GM23338 (cell line): ENCODE results near the gene ITPR2. TPM values are rescaled to one million over a fixed set of nuclear protein-coding genes. Genes with fewer than 3 reads are reported as not detected.

Experiments
- ATAC-seq: fragments of 200-7000 bp; cut with Tn5 transposase; 3 replicates; pipeline ENCODE4 v1.9.1; 2020
- DNase-seq: peaks from one replicate; pipeline ENCODE4 v3.0.0-alpha.2; 2015; ENCODE audit warnings: low spot score
- H2AFZ ChIP-seq: fragments of 200-600 bp; sonication (generic); 2 replicates; pipeline ENCODE4 v1.8.0; 2016; ENCODE audit warnings: antibody characterized with exemption, mild to moderate bottlenecking, moderate library complexity
- H3F3A ChIP-seq: fragments of 200-600 bp; sonication (generic); replicated peaks from 2 replicates; pipeline ENCODE4 v1.8.0; 2017; ENCODE audit warnings: antibody characterized with exemption, mixed run types, low read depth
- H3K27ac ChIP-seq: fragments of 200-600 bp; sonication (generic); 2 replicates; pipeline ENCODE4 v1.6.1; 2016; ENCODE audit warnings: low read depth
- H3K27me3 ChIP-seq: fragments of 200-600 bp; sonication (generic); 2 replicates; pipeline ENCODE4 v1.8.0; 2016; ENCODE audit warnings: mild to moderate bottlenecking, mixed run types, moderate library complexity; ENCODE audit not compliant: insufficient read depth
- H3K36me3 ChIP-seq: fragments of 200-600 bp; sonication (generic); 2 replicates; pipeline ENCODE4 v1.8.0; 2016; ENCODE audit warnings: mild to moderate bottlenecking; ENCODE audit not compliant: insufficient read depth
- H3K4me1 ChIP-seq: fragments of 200-600 bp; sonication (generic); 2 replicates; pipeline ENCODE4 v1.8.0; 2016; ENCODE audit warnings: mild to moderate bottlenecking, moderate library complexity; ENCODE audit not compliant: insufficient read depth
- H3K4me2 ChIP-seq: fragments of 200-600 bp; sonication (generic); 2 replicates; pipeline ENCODE4 v1.7.1; 2017; ENCODE audit warnings: mixed run types
- H3K4me3 ChIP-seq: fragments of 200-600 bp; sonication (generic); 2 replicates; pipeline ENCODE4 v1.6.1; 2016; ENCODE audit warnings: mixed run types
- H3K79me2 ChIP-seq: fragments of 200-600 bp; sonication (generic); replicated peaks from 2 replicates; pipeline ENCODE4 v1.8.0; 2017; ENCODE audit warnings: mild to moderate bottlenecking; ENCODE audit not compliant: insufficient read depth
- H3K9me2 ChIP-seq: fragments of 200-600 bp; sonication (generic); 2 replicates; pipeline ENCODE4 v1.8.0; 2017; ENCODE audit not compliant: insufficient read depth
- H4K20me1 ChIP-seq: fragments of 200-600 bp; sonication (generic); replicated peaks from 2 replicates; pipeline ENCODE4 v1.8.0; 2017; ENCODE audit warnings: mild to moderate bottlenecking; ENCODE audit not compliant: insufficient read depth
- H3K27ac Mint-ChIP-seq: 2 replicates; pipeline ENCODE4 v1.8.0; 2020; ENCODE audit warnings: inconsistent platforms, mild to moderate bottlenecking, moderate library complexity, mixed read lengths
- H3K27me3 Mint-ChIP-seq: 3 replicates; pipeline ENCODE4 v1.8.0; 2022; ENCODE audit warnings: low read depth, mild to moderate bottlenecking, moderate library complexity, mixed read lengths, inconsistent platforms; ENCODE audit not compliant: insufficient read depth, poor library complexity
- H3K36me3 Mint-ChIP-seq: 3 replicates; pipeline ENCODE4 v1.8.0; 2021; ENCODE audit warnings: low read depth, mild to moderate bottlenecking, inconsistent platforms, moderate library complexity, mixed read lengths
- H3K4me1 Mint-ChIP-seq: 3 replicates; pipeline ENCODE4 v1.8.0; 2020; ENCODE audit warnings: mild to moderate bottlenecking, inconsistent platforms, mixed read lengths
- H3K4me3 Mint-ChIP-seq: 3 replicates; pipeline ENCODE4 v1.8.0; 2021; ENCODE audit warnings: moderate library complexity, mild to moderate bottlenecking, inconsistent platforms, mixed read lengths
- H3K9me3 Mint-ChIP-seq: 3 replicates; pipeline ENCODE4 v1.8.0; 2020; ENCODE audit warnings: moderate library complexity, mild to moderate bottlenecking, inconsistent platforms, mixed read lengths
- CREB1 ChIP-seq: fragments of 250-450 bp; sonication (Bioruptor Pico); IDR thresholded peaks from 2 replicates; pipeline ENCODE4 v1.5.0; 2020; ENCODE audit warnings: low read depth, mild to moderate bottlenecking, moderate library complexity
- ETS1 ChIP-seq: IDR thresholded peaks from 2 replicates; pipeline ENCODE4 v1.6.1; 2016; ENCODE audit warnings: antibody characterized with exemption
- EZH2 ChIP-seq: fragments of 200-600 bp; sonication (generic); IDR thresholded peaks from one replicate; pipeline ENCODE4 v1.8.0; 2017; ENCODE audit warnings: antibody characterized with exemption, mild to moderate bottlenecking, low read depth; ENCODE audit not compliant: unreplicated experiment
- EZH2phosphoT487 ChIP-seq: fragments of 200-600 bp; sonication (generic); IDR thresholded peaks from one replicate; pipeline ENCODE4 v1.8.1; 2018; ENCODE audit warnings: antibody characterized with exemption; ENCODE audit not compliant: unreplicated experiment
- JUNB ChIP-seq: IDR thresholded peaks from one replicate; pipeline ENCODE4 v1.6.1; 2016; ENCODE audit warnings: antibody characterized with exemption; ENCODE audit not compliant: unreplicated experiment
- NANOG ChIP-seq: IDR thresholded peaks from 2 replicates; pipeline ENCODE4 v1.6.1; 2016; ENCODE audit warnings: antibody characterized with exemption, borderline replicate concordance
- POLR2AphosphoS5 ChIP-seq: IDR thresholded peaks from 2 replicates; pipeline ENCODE4 v1.6.1; 2016; ENCODE audit warnings: antibody characterized with exemption, low read depth
- STAT1 ChIP-seq: IDR thresholded peaks from one replicate; pipeline ENCODE4 v1.6.1; 2016; ENCODE audit warnings: antibody characterized with exemption; ENCODE audit not compliant: unreplicated experiment
- ZNF114 ChIP-seq: fragments of 250-450 bp; sonication (Bioruptor Pico); IDR thresholded peaks from 2 replicates; pipeline ENCODE4 v1.5.0; 2020; ENCODE audit warnings: mild to moderate bottlenecking, moderate library complexity
- ZNF331 ChIP-seq: fragments of 250-450 bp; sonication (Bioruptor Pico); IDR thresholded peaks from 2 replicates; pipeline ENCODE4 v1.5.0; 2020; ENCODE audit warnings: low read depth, mild to moderate bottlenecking, moderate library complexity
- ZNF462 ChIP-seq: fragments of 250-450 bp; sonication (Bioruptor Pico); IDR thresholded peaks from 2 replicates; pipeline ENCODE4 v1.5.0; 2020; ENCODE audit warnings: mild to moderate bottlenecking, moderate library complexity
- polyA plus RNA-seq: library from polyadenylated mRNA; unstranded; fragments of >200 nt; fragmentation: Nextera tagmentation; extraction: Ambion mirVana; gene quantifications from 2 replicates; pipeline ENCODE4 v1.2.1, GENCODE V29; 2016
- total RNA-seq: library from RNA; depleted of rRNA; stranded (reverse); fragments of >200 nt; shearing (Covaris generic); gene quantifications from 2 replicates; pipeline ENCODE4 v1.2.3, GENCODE V29; 2014

Gene ITPR2
- total and polyA plus RNA-seq, 2 experiments from 2014 or later = 44.5 to 65.2 TPM

DNA sequence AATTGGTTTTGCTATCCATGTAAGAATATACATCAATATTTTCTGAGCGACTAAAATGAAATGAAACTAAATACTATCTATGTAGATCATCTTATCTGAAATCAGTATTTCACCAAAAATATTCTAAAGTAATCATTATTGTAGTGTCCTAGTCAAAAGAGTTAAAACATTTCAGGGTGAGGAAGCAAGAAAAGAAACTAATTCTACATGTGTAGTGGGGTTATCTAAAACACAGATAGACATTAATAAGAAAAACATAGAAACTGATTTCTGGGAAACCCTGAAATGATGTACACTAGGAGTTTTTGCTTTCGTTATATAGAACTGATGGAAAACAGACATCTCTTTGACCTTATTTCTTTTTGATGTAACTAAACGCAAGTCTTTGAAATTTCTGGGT, 379.7 kb downstream of the ITPR2 start:
- no peaks in the 10 kb centered on the region for H3K79me2 ChIP-seq
- no peak for ATAC-seq
- no peak overlapping the region for H3K27ac Mint-ChIP-seq
- peaks cover 7% of the 10 kb centered on the region for H3K27me3 Mint-ChIP-seq
- H3K4me1 Mint-ChIP-seq = peaks cover 6% of the 10 kb centered on the region; the same call in 2 of the 3 replicates
- no peak overlapping the region for H3K4me3 ChIP-seq
- H3K9me3 Mint-ChIP-seq = no peaks in the 10 kb centered on the region
- H3K27ac ChIP-seq = no peak overlapping the region
- H3K4me3 Mint-ChIP-seq = no peak overlapping the region
- H3K27me3 ChIP-seq = no peaks in the 10 kb centered on the region
- H3K36me3 Mint-ChIP-seq = peaks cover 14% of the 10 kb centered on the region; the same call in 1 of the 3 replicates
- no peak for DNase-seq
- H3F3A ChIP-seq = no peaks in the 10 kb centered on the region
- no peaks in the 10 kb centered on the region for H4K20me1 ChIP-seq
- no peak overlapping the region for H2AFZ ChIP-seq
- H3K4me2 ChIP-seq = no peak overlapping the region
- no peaks in the 10 kb centered on the region for H3K36me3 ChIP-seq
- TF ChIP-seq STAT1 (no peak), ZNF331 (CRISPR knock-in tag) (no peak), NANOG (no peak)
- H3K4me1 ChIP-seq = no peaks in the 10 kb centered on the region
- H3K9me2 ChIP-seq = peaks cover 5% of the 10 kb centered on the region

DNA sequence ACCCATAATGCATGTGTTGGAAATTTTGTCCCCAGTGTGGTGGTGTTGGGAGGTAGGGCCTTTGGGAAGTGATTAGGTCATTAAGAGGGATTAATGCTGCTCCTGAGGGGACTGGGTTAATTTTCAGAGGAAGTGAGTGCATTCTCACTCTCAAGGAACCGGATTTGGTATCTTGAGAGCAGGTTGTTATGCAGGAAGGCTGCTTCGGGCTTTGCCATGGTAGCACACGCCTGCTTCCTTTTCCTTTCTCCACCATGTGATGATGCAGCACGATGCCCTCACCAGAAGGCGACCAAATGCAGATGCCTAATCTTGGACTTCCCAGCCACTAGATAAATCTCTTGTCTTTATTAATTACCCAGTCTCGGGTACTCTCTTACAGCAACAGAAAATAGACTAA, 380.5 kb downstream of the ITPR2 start:
- H3K27ac ChIP-seq = no peak overlapping the region
- TF ChIP-seq ZNF331 (CRISPR knock-in tag) = no peak
- ATAC-seq (no peak), DNase-seq (no peak)
- peaks cover 5% of the 10 kb centered on the region for H3K9me2 ChIP-seq
- H3K27ac Mint-ChIP-seq = no peak overlapping the region
- no peaks in the 10 kb centered on the region for H4K20me1 ChIP-seq
- no peaks in the 10 kb centered on the region for H3K9me3 Mint-ChIP-seq
- peaks cover 6% of the 10 kb centered on the region; the same call in 2 of the 3 replicates for H3K4me1 Mint-ChIP-seq
- H3K4me3 Mint-ChIP-seq = no peak overlapping the region
- H3F3A ChIP-seq = no peaks in the 10 kb centered on the region
- peaks cover 10% of the 10 kb centered on the region; the same call in 1 of the 3 replicates for H3K36me3 Mint-ChIP-seq
- no peaks in the 10 kb centered on the region for H3K27me3 ChIP-seq
- no peak overlapping the region for H3K4me3 ChIP-seq
- H3K36me3 ChIP-seq = no peaks in the 10 kb centered on the region
- H3K4me1 ChIP-seq = no peaks in the 10 kb centered on the region
- no peak overlapping the region for H3K4me2 ChIP-seq
- H2AFZ ChIP-seq = no peak overlapping the region
- H3K79me2 ChIP-seq = no peaks in the 10 kb centered on the region
- peaks cover 7% of the 10 kb centered on the region for H3K27me3 Mint-ChIP-seq

GRCh38 chr12:26451763-26452162, 381.2 kb downstream of the ITPR2 start:
- H4K20me1 ChIP-seq = no peaks in the 10 kb centered on the region
- H3K36me3 Mint-ChIP-seq = peaks cover 3% of the 10 kb centered on the region; the same call in 1 of the 3 replicates
- H3K4me3 Mint-ChIP-seq = no peak overlapping the region
- H3F3A ChIP-seq = no peaks in the 10 kb centered on the region
- no peak overlapping the region for H3K27ac ChIP-seq
- no peaks in the 10 kb centered on the region for H3K27me3 ChIP-seq
- no peak overlapping the region for H3K4me3 ChIP-seq
- H3K36me3 ChIP-seq = no peaks in the 10 kb centered on the region
- peaks cover 6% of the 10 kb centered on the region; the same call in 2 of the 3 replicates for H3K4me1 Mint-ChIP-seq
- no peaks in the 10 kb centered on the region for H3K9me3 Mint-ChIP-seq
- ATAC-seq = no peak
- H3K9me2 ChIP-seq = peaks cover 3% of the 10 kb centered on the region; the same call in 1 of the 2 replicates
- peaks cover 3% of the 10 kb centered on the region for H3K27me3 Mint-ChIP-seq
- DNase-seq = no peak
- no peak overlapping the region for H2AFZ ChIP-seq
- no peak overlapping the region for H3K27ac Mint-ChIP-seq
- H3K79me2 ChIP-seq = no peaks in the 10 kb centered on the region
- H3K4me1 ChIP-seq = no peaks in the 10 kb centered on the region
- H3K4me2 ChIP-seq = no peak overlapping the region
- TF ChIP-seq ZNF331 (CRISPR knock-in tag) = no peak
- TF ChIP-seq POLR2AphosphoS5 = no peak
- no peak for TF ChIP-seq EZH2
- TF ChIP-seq ZNF462 = no peak
- no peak for TF ChIP-seq ETS1
- no peak for TF ChIP-seq EZH2phosphoT487
- TF ChIP-seq CREB1 (CRISPR knock-in tag) = no peak
- TF ChIP-seq JUNB = no peak
- no peak for TF ChIP-seq STAT1
- no peak for TF ChIP-seq ZNF114 (CRISPR knock-in tag)
- TF ChIP-seq NANOG = no peak
